ACC112 (cell line): ENCODE measurements around the gene HEBP2.
"Not testable (repeated sequence)": the region's sequence is repeated elsewhere in the genome, so short reads cannot be mapped to it uniquely, and the experiment has no call there.

Experiments used
- H2AFZ ChIP-seq: fragments of 200-600 bp; sonication (generic); one replicate; pipeline ENCODE4 v1.6.0; 2017; ENCODE audit warnings: antibody characterized with exemption, low read length; ENCODE audit not compliant: unreplicated experiment
- H3K27ac ChIP-seq: fragments of 200-600 bp; sonication (generic); 2 replicates; pipeline ENCODE4 v1.5.1; 2014; ENCODE audit warnings: low read depth, mild to moderate bottlenecking, antibody characterized with exemption, low read length, moderate library complexity
- H3K27me3 ChIP-seq: fragments of 200-600 bp; sonication (generic); 2 replicates; pipeline ENCODE4 v1.6.1; 2014; ENCODE audit warnings: mild to moderate bottlenecking, antibody characterized with exemption, low read length, moderate library complexity, mixed read lengths; ENCODE audit not compliant: insufficient read depth
- H3K36me3 ChIP-seq: fragments of 200-600 bp; sonication (generic); 2 replicates; pipeline ENCODE4 v1.6.1; 2016; ENCODE audit warnings: mild to moderate bottlenecking, antibody characterized with exemption, low read length, moderate library complexity, mixed read lengths; ENCODE audit not compliant: insufficient read depth
- H3K4me1 ChIP-seq: fragments of 200-600 bp; sonication (generic); one replicate; pipeline ENCODE4 v1.6.1; 2016; ENCODE audit warnings: low read length, mixed read lengths; ENCODE audit not compliant: insufficient read depth, unreplicated experiment, control insufficient read depth
- H3K4me3 ChIP-seq: fragments of 200-600 bp; sonication (generic); 2 replicates; pipeline ENCODE4 v1.5.1; 2014; ENCODE audit warnings: mild to moderate bottlenecking, low read depth, low read length
- H3K79me2 ChIP-seq: fragments of 200-600 bp; sonication (generic); one replicate; pipeline ENCODE4 v1.6.0; 2016; ENCODE audit warnings: low read length; ENCODE audit not compliant: control insufficient read depth, unreplicated experiment, insufficient read depth

Gene HEBP2, protein sequence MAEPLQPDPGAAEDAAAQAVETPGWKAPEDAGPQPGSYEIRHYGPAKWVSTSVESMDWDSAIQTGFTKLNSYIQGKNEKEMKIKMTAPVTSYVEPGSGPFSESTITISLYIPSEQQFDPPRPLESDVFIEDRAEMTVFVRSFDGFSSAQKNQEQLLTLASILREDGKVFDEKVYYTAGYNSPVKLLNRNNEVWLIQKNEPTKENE

DNA sequence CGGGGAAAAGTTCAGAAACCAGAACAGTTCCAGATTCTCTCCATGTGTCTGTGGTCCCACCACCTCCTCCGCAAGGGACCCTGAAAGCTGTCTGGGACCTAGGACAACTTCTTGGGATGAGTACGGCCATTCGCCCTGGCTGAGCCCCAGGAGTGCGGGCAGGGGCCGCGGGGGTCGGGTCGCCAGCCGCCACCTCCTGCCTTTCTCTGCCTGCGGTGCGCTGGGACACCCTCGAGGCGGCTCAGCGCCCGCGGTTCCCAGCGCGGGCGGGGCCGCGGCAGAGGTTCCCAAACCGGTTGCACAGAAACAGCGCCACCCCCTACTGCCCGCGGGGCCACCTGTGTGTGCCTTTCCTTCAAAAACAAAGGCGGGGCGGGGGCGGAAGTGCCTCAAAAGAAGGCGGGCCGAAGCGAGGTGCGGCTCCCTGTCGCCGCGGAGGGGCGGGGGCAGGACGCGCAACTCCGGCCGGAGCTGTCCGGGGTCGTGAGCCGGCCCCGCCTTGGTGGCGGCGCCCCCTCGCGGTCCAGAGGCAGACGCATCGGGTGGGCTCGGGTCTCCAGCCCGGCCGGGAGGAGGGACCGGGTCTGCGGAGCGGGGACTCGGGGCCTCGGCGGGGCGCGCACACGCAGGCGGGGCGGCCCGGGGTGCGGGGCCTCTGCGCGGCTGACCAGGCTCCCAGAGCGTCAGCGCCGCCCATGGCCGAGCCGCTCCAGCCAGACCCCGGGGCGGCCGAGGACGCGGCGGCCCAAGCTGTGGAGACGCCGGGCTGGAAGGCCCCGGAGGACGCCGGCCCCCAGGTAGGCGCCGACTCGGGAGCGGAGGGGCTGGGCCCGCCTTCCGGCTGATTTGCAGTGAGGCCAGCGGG is at the start of gene HEBP2:
Gene HEBP2 (plus strand): TSS at position 423 of the 865 bp plus-strand sequence. CDS start 273 bp downstream, at position 696.
- Histone ChIP-seq H3K79me2 (peaks cover 7% of the 10 kb centered on the region), H3K36me3 (peaks cover 12% of the 10 kb centered on the region; the same call in 1 of the 2 replicates), H2AFZ (peak within 1 kb of the TSS; percentile 89), H3K27ac (peak within 1 kb of the TSS; percentile 28; the same call in 1 of the 2 replicates), H3K27me3 (no peaks in the 10 kb centered on the region), H3K4me3 (peak within 1 kb of the TSS; percentile 97), H3K4me1 (peaks cover 7% of the 10 kb centered on the region)

DNA sequence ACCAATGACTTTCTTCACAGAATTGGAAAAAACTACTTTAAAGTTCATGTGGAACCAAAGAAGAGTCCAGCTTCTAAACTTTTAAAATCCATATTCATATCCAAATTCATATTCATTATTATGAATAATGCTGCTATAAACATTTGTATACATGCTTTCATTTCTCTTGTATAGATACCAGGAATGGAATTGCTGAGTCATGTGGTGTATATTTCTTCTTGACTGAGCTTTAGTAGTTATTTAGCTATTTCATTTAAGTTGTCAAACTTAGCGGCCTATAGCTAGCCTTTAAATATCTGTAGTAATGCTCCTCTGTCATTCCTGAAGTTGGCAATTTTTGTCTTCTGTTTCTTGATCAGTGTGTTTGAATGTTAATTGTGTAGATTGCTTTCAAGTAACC is 46.1 kb upstream of the HEBP2 start:
- no peak overlapping the region for H3K27ac ChIP-seq
- no peaks in the 10 kb centered on the region for H3K4me1 ChIP-seq
- peaks cover 15% of the 10 kb centered on the region; the same call in 1 of the 2 replicates for H3K27me3 ChIP-seq
- no peaks in the 10 kb centered on the region for H3K36me3 ChIP-seq
- no peak overlapping the region for H2AFZ ChIP-seq
- H3K4me3 ChIP-seq = no peak overlapping the region
- no peaks in the 10 kb centered on the region for H3K79me2 ChIP-seq

DNA sequence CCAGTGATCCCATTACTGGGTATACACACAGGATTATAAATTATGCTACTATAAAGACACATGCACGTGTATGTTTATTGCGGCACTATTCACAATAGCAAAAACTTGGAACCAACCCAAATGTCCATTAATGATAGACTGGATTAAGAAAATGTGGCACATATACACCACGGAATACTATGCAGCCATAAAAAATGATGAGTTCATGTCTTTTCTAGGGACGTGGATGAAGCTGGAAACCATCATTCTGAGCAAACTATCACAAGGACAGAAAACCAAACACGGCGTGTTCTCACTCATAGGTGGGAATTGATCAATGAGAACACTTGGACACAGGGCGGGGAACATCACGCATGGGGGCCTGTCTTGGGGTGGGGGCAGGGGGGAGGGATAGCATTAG is 35.3 kb upstream of the HEBP2 start:
- not testable (repeated sequence) for H3K36me3 ChIP-seq, H2AFZ ChIP-seq, H3K27ac ChIP-seq, H3K27me3 ChIP-seq, H3K4me3 ChIP-seq, H3K79me2 ChIP-seq
- peaks cover 18% of the 10 kb centered on the region for H3K4me1 ChIP-seq

DNA sequence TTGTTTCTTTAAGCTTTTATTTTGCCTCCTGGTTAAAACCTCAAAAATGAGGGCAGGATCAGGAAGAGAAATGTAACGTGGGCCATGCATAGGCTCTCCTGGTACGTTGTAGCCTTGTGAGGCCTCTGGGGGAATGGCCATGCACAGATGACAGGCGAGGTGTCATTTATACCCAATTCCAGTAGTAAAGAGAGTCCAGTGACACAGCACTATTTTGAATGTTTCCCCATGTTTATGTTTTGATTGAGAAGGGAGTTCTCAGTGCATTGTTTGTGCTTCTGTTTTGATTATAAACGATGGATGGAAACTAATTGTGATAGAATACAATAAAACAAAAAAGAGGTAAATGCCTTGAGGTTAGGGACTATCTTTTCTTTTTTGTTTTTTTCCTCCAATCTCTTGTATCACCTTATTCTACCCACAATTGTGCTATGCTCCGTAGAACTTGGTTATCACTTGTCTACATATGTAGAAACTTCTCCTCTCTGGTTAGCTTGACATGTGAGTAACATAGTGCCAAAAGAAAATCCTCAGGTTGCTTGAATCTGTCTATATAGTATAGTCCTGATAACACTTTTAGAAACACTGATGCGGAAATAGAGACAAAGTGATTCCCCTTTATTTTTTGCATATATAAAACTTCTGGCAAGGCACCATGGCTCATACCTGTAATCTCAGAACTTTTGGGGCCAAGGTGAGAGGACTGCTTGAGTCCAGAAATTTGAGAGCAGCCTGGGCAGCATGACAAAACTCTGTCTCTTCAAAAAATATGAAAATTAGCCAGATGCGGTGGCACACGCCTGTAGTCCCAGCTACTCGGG is 33.2 kb upstream of the HEBP2 start:
- Histone ChIP-seq H3K4me3 (no peak overlapping the region), H3K36me3 (no peaks in the 10 kb centered on the region), H3K27ac (no peak overlapping the region), H2AFZ (no peak overlapping the region), H3K4me1 (peaks cover 18% of the 10 kb centered on the region), H3K27me3 (no peaks in the 10 kb centered on the region), H3K79me2 (no peaks in the 10 kb centered on the region)

DNA sequence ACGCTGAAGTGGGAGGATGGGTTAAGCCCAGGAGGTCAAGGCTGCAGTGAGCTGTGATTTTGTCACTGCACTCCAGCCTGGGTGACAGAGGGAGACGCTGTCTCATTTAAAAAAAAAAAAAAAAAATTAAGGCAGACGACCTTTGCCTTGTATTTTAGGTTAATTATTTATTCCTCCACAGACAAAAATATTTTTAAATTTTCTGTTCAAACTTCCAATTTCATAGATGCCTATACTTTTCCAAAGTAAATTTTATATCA is 32.6 kb upstream of the HEBP2 start:
- Histone ChIP-seq H2AFZ (no peak overlapping the region), H3K4me3 (no peak overlapping the region), H3K27me3 (no peaks in the 10 kb centered on the region), H3K79me2 (no peaks in the 10 kb centered on the region), H3K27ac (no peak overlapping the region), H3K36me3 (no peaks in the 10 kb centered on the region), H3K4me1 (peaks cover 18% of the 10 kb centered on the region)

DNA sequence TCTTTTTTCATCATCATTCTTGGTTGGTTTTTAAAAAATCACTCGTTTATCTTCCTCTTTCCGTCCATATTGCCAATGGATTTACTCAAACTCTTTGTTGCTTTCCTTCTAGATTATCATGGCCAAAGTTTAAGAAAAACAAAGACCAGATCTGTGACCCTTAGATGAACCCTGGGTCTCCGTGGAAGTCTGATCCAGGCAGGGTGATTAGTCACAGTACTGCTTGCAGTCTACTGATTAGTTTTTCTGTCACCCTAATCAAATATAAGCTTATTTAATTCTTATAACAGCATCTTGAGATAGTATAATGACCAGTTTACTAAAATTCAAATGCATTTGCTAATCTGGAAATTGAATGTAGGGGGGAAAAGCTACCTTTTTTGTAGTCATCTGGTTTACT is 32.3 kb upstream of the HEBP2 start:
- H3K27me3 ChIP-seq = no peaks in the 10 kb centered on the region
- no peaks in the 10 kb centered on the region for H3K79me2 ChIP-seq
- no peak overlapping the region for H3K27ac ChIP-seq
- no peaks in the 10 kb centered on the region for H3K36me3 ChIP-seq
- H3K4me1 ChIP-seq = peaks cover 18% of the 10 kb centered on the region
- no peak overlapping the region for H3K4me3 ChIP-seq
- no peak overlapping the region for H2AFZ ChIP-seq

DNA sequence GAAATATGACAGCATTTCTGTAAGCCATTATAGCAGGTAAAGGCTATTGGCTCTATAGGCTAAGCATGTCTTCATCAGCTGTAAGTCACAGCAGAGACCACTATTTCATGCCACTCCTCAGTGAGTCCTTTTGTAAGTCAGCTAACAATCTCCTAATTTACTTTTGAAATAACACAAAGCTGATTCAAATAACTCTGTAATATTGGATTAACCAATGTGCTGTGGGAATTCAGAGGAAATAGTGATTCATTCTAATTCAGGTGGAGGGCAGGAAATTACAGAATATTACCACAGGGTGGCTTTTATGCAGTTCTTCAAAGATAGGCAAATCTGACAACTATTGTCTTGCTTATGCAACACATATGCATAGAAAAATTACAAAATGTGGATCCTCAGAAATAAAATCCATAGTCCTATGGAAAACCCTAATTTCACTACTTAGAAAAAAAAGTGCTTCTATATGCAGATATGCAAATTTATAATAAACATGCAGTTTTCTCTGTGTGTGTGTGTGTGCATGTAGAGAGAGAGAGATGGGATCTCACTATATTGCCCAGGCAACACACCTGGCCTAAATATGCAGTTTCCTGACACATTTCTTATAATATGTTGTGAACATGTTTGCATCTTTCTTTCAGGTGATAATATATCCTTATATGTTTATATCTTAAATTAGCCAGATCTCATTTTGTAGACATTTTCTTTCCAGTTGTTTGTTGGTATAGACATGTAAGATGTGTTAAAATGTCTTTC is 31.1 kb upstream of the HEBP2 start:
- Histone ChIP-seq H3K79me2 (no peaks in the 10 kb centered on the region), H3K27me3 (no peaks in the 10 kb centered on the region), H3K4me3 (no peak overlapping the region), H3K36me3 (no peaks in the 10 kb centered on the region), H3K27ac (no peak overlapping the region), H2AFZ (peak overlapping the region; percentile 24), H3K4me1 (peaks cover 18% of the 10 kb centered on the region)

DNA sequence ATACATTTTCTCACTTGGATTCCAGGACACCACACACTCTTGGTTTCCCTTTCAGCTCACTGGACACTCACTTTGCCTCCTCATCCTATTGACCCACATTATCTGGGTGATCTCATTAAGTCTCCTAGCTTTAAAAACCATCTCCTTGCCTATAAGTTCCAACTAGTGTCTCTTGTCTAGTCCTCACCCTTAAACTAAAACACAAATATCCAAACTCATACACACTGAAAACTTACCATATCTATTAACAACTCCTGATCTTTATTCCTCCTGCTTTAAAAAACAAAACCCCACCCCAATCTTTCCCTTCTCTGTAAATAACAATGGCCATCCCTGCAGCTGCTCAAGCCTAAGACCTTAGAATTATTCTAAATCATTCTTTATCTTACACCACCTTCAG is 29.8 kb upstream of the HEBP2 start:
- Histone ChIP-seq H3K36me3 (no peaks in the 10 kb centered on the region), H3K27ac (no peak overlapping the region), H3K4me3 (no peak overlapping the region), H3K4me1 (peaks cover 18% of the 10 kb centered on the region), H3K79me2 (no peaks in the 10 kb centered on the region), H3K27me3 (no peaks in the 10 kb centered on the region), H2AFZ (no peak overlapping the region)

DNA sequence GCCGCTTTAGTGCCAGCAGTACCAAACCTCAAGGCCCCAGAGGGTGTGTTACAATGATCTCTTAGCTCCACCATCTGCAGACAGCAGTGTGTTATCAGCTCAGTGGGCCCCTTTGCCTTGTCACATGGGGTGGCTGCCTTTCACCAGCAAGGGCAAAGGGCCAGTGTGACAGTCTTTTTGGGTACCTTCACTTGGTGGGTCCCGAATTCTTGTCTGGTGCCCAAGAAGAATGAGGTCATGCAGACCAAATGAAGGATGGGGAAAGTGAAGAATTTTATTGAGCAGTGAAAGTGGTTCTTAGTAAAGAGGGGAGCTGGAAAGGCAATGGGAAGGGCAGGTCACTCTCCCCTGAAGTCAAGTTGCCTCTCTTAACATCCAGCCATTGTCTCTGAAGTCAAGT is 29.2 kb upstream of the HEBP2 start:
- H2AFZ ChIP-seq = no peak overlapping the region
- no peaks in the 10 kb centered on the region for H3K27me3 ChIP-seq
- peaks cover 18% of the 10 kb centered on the region for H3K4me1 ChIP-seq
- H3K79me2 ChIP-seq = no peaks in the 10 kb centered on the region
- H3K36me3 ChIP-seq = no peaks in the 10 kb centered on the region
- no peak overlapping the region for H3K4me3 ChIP-seq
- no peak overlapping the region for H3K27ac ChIP-seq

DNA sequence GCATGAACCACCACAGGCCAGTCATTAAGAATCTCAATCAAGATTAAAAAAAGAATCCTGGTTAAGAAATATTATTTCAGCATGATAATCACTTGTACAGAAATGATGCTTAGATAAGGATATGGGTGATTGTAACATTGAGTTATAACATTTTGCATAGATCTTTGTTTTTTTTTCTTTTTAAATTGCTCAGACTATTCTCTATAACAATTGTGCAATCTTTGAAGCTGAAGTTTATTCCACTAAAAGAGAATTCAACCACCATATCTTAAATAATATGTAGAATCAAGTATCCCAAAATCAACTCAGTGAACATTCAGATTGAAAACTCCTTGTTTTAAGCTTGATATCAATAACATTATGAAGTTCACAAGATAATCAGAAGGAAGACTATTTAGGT is 27.0 kb upstream of the HEBP2 start:
- Histone ChIP-seq H3K4me1 (peaks cover 8% of the 10 kb centered on the region), H3K27ac (no peak overlapping the region), H3K79me2 (no peaks in the 10 kb centered on the region), H3K36me3 (no peaks in the 10 kb centered on the region), H2AFZ (no peak overlapping the region), H3K4me3 (no peak overlapping the region), H3K27me3 (no peaks in the 10 kb centered on the region)
